Heart left ventricle (tissue), 16 donors: ENCODE data around the gene CD47. TPM values are rescaled to one million over a fixed set of nuclear protein-coding genes. Genes with fewer than 3 reads are reported as not detected.

ENCODE experiments used
- ATAC-seq, 4 donors: fragments of 200-7000 bp; cut with Tn5 transposase; one replicate each; pipeline ENCODE4 v1.9.1; 2020 to 2022; ENCODE audit warnings: moderate library complexity in 4 of 4, mild to moderate bottlenecking in 3 of 4, moderate number of reproducible peaks in 1 of 4
- DNase-seq, 5 donors: peaks; one replicate each; pipeline ENCODE4 v3.0.0-alpha.2; 2020
- H3K27ac ChIP-seq, 12 donors: fragments of 200-600 bp; sonication (generic) in 4 of 12; one replicate each; pipeline versions ENCODE4 v1.5.0 to v1.8.0; 2016 to 2022; ENCODE audit warnings: mild to moderate bottlenecking in 2 of 12
- H3K27me3 ChIP-seq, 9 donors: fragments of 200-600 bp; sonication (generic) in 2 of 9; one replicate each; pipeline versions ENCODE4 v1.5.1 to v1.8.0; 2016 to 2022; ENCODE audit warnings: mild to moderate bottlenecking in 3 of 9
- H3K36me3 ChIP-seq, 9 donors: fragments of 200-600 bp; sonication (generic) in 2 of 9; one replicate each; pipeline versions ENCODE4 v1.5.0 to v1.8.0; 2018 to 2022; ENCODE audit warnings: mild to moderate bottlenecking in 2 of 9
- H3K4me1 ChIP-seq, 12 donors: fragments of 200-600 bp; sonication (generic) in 4 of 12; one replicate each; pipeline versions ENCODE4 v1.5.0 to v1.8.0; 2016 to 2022; ENCODE audit warnings: mild to moderate bottlenecking in 3 of 12
- H3K4me3 ChIP-seq, 12 donors: fragments of 200-600 bp; sonication (generic) in 4 of 12; one replicate each; pipeline versions ENCODE4 v1.5.0 to v1.8.0; 2017 to 2022; ENCODE audit warnings: mild to moderate bottlenecking in 9 of 12, moderate library complexity in 4 of 12
- H3K9me3 ChIP-seq, 12 donors: fragments of 200-600 bp; sonication (generic) in 4 of 12; one replicate each; pipeline versions ENCODE4 v1.5.0 to v1.8.0; 2016 to 2022; ENCODE audit warnings: mild to moderate bottlenecking in 1 of 12
- POLR2A ChIP-seq, 2 donors: fragments of 450-650 bp; IDR thresholded peaks; one replicate each; pipeline ENCODE4 v1.6.1; 2017; ENCODE audit warnings: antibody characterized with exemption in 2 of 2, mild to moderate bottlenecking in 2 of 2, moderate library complexity in 2 of 2
- WGBS, 4 donors: extraction: QIAGEN DNeasy Blood & Tissue Kit in 2 of 4; methylation state at CpG; one replicate each; pipeline versions ENCODE4 v1.1.5 to v1.1.7; 2013 to 2018; 5-methylcytosine and 5-hydroxymethylcytosine counted together
- intact Hi-C, 10 donors: fragments of 100-400 bp; cut with DNase I; formaldehyde crosslinking; loops; one replicate each; pipeline versions ENCODE4 v1.11.1 to v1.14.2; 2022
- polyA plus RNA-seq, 2 donors: library from polyadenylated mRNA; stranded (reverse); fragments of 200-250 nt; gene quantifications; one replicate each; pipeline ENCODE4 v1.2.3, GENCODE V29; 2013
- total RNA-seq, 9 donors: library from RNA; depleted of rRNA in 2 of 9; stranded (reverse); fragments of >200 nt in 2 of 9; fragmentation: NEBNext Ultra II Directional in 3 of 9; extraction: Animal tissue kit (Norgen Biotek cat#: 25700) in 3 of 9; gene quantifications; one replicate each; pipeline versions ENCODE4 v1.1.0 to v1.2.4, GENCODE V29; 2016 to 2023
- TF ChIP-seq, protein P1 (sequence below), 12 donors: fragments of 200-600 bp; sonication (generic) in 4 of 12; IDR thresholded peaks; one replicate each; pipeline versions ENCODE4 v1.5.0 to v1.8.0; 2018 to 2022; ENCODE audit warnings: antibody characterized with exemption in 12 of 12, mild to moderate bottlenecking in 5 of 12
- donor health status: ischemic (EF 13 %, LVEDD 7.1; RV severe dilation, severe dysfunction).
- donor health status: healthy with polysubstance abuse.
- donor health status: DM: no; HTN: yes; CAD: no.
- donor health status: DM: no; HTN: no; CAD: no.
- donor health status: ischemic (EF 25% LVEDD 6.9; RV normal size, moderate dysfunction).
- donor health status: ischemic (EF 25% LVEDD 5.7; RV mildly dilated, moderate dysfunction).
- donor health status: healthy.
- donor health status: DM: yes; HTN: yes; CAD: no.
- donor health status: ischemic (EF 35%, LVEDD 5.7; RV mildly dilated, moderate dysfunction).
- donor health status: nonischemic (EF 11% LVEDD 7.7; RV severe dilation, severe dysfunction).
- donor health status: DM: yes; HTN: yes; CAD: no.
- donor health status: PGD.
- donor health status: ischemic (EF 29% LVEDD 5.4; RV normal size, mild dysfunction).
- donor health status: nonischemic (EF 23%, LVEDD 6.1; RV moderate dilation, normal function).

Gene CD47
- total and polyA plus RNA-seq, 11 donors, result 27.7 to 80.6 (median 42.4) TPM

GRCh38 chr3:108046247-108046646 lies 44.6 kb downstream of the CD47 start:
- DNase-seq, result no peak
- TF ChIP-seq POLR2A (IDR thresholded peaks at IDR 0.05), result no peak
- TF ChIP-seq, protein P1, sequence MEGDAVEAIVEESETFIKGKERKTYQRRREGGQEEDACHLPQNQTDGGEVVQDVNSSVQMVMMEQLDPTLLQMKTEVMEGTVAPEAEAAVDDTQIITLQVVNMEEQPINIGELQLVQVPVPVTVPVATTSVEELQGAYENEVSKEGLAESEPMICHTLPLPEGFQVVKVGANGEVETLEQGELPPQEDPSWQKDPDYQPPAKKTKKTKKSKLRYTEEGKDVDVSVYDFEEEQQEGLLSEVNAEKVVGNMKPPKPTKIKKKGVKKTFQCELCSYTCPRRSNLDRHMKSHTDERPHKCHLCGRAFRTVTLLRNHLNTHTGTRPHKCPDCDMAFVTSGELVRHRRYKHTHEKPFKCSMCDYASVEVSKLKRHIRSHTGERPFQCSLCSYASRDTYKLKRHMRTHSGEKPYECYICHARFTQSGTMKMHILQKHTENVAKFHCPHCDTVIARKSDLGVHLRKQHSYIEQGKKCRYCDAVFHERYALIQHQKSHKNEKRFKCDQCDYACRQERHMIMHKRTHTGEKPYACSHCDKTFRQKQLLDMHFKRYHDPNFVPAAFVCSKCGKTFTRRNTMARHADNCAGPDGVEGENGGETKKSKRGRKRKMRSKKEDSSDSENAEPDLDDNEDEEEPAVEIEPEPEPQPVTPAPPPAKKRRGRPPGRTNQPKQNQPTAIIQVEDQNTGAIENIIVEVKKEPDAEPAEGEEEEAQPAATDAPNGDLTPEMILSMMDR (IDR thresholded peaks at IDR 0.05), result no peak
- Histone ChIP-seq H3K4me1 (no peaks in the 10 kb centered on the region), H3K27ac (no peak overlapping the region), H3K9me3 (no peaks in the 10 kb centered on the region), H3K4me3 (no peak overlapping the region), H3K36me3 (peaks cover 0 to 81% (median 52%) of the 10 kb centered on the region in 9 donors), H3K27me3 (no peaks in the 10 kb centered on the region)
- 96 to 100% (median 99%) methylated on average over 1 of the region's 1 CpG for WGBS, 4 donors
- ATAC-seq, result no peak
- intact Hi-C loops, result no loop called here

DNA sequence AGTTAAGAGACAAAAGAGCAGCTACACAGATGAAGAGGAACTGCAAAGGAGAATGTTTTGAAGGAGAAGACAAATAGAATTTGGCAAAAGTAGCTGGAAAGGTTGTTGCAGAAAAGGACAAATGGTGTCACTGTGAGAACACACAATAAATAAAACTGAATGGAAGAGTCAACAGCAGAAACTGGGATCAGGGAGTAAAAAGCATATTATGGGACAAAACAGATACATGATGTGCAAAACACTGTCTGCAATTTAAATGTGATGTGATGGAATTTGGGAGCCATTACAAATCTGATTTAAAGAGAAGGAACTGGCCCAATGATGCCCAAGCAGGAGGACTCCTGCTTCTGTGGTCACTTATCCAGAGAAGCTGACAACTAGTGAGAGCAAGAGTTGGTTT lies 46.1 kb downstream of the CD47 start:
- Histone ChIP-seq H3K27ac (no peak overlapping the region), H3K4me1 (no peaks in the 10 kb centered on the region), H3K36me3 (peaks cover 0 to 72% (median 42%) of the 10 kb centered on the region in 9 donors), H3K27me3 (no peaks in the 10 kb centered on the region), H3K9me3 (no peaks in the 10 kb centered on the region), H3K4me3 (no peak overlapping the region)
- intact Hi-C loops, result no loop called here
- no peak for DNase-seq
- TF ChIP-seq, protein P1 (IDR thresholded peaks at IDR 0.05), result no peak
- no peak for TF ChIP-seq POLR2A (IDR thresholded peaks at IDR 0.05)
- ATAC-seq, result no peak

DNA sequence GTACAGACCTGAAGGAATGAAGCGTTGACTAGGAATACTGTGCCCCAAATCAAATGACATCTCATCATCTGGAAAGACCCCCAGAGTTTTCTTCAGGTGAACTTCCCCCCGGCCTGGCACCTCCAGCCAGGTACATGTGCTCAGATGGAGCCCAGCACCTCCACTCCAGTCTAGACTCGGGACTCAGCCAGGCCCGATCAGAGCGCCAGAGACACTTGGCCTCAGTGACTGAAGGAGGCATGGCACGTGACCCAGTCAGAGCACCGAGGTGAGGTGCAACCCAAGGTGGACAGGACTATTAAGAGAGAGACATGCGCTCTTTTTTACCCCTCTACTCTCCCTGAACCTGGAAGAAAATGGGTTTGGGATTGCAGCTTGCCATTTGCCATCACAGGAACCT lies 48.5 kb downstream of the CD47 start:
- 81 to 98% (median 85%) methylated on average over 8 of the region's 8 CpGs for WGBS, 4 donors
- Histone ChIP-seq H3K4me3 (no peak overlapping the region), H3K36me3 (peaks cover 0 to 61% (median 31%) of the 10 kb centered on the region in 9 donors), H3K4me1 (peaks cover 0 to 6% (median 0%) of the 10 kb centered on the region in 12 donors), H3K27ac (no peak overlapping the region), H3K9me3 (no peaks in the 10 kb centered on the region), H3K27me3 (no peaks in the 10 kb centered on the region)
- TF ChIP-seq, protein P1 (IDR thresholded peaks at IDR 0.05), result no peak
- no peak for TF ChIP-seq POLR2A (IDR thresholded peaks at IDR 0.05)
- no peak for ATAC-seq
- intact Hi-C loops, result no loop called here
- no peak for DNase-seq

DNA sequence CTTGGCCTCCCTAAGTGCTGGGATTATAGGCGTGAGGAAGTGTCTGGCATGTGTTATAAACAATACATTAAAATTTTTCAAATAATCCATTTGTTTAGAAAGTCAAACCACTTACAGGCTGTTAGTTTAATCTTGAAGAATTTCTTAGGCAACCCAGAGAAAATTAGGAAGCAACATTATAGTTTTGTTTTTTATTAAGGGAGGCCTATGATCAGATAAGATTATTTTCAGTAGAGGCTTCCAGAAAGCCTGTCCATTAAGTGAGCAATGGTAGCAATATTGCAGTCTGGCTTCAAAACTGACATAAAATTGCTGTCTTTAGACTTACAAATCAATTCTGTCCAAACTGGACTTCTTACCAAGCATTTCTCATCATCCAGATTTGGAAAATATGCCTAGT lies 49.6 kb downstream of the CD47 start:
- TF ChIP-seq, protein P1 (IDR thresholded peaks at IDR 0.05), result no peak
- TF ChIP-seq POLR2A (IDR thresholded peaks at IDR 0.05), result no peak
- DNase-seq (no peak), ATAC-seq (no peak)
- peaks cover 0 to 17% (median 5%) of the 10 kb centered on the region in 12 donors for H3K4me1 ChIP-seq
- no peak overlapping the region for H3K27ac ChIP-seq
- H3K36me3 ChIP-seq, result peaks cover 0 to 50% (median 24%) of the 10 kb centered on the region in 9 donors
- 90 to 100% (median 98%) methylated on average over 1 of the region's 1 CpG for WGBS, 4 donors
- intact Hi-C loops, result no loop called here
- no peak overlapping the region for H3K4me3 ChIP-seq
- no peaks in the 10 kb centered on the region for H3K27me3 ChIP-seq
- H3K9me3 ChIP-seq, result no peaks in the 10 kb centered on the region
